Measurements from ENCODE around the gene CELA3B.
"Not testable (repeated sequence)": the region's sequence is repeated elsewhere in the genome, so short reads cannot be mapped to it uniquely, and the experiment has no call there.

Gene CELA3B

DNA sequence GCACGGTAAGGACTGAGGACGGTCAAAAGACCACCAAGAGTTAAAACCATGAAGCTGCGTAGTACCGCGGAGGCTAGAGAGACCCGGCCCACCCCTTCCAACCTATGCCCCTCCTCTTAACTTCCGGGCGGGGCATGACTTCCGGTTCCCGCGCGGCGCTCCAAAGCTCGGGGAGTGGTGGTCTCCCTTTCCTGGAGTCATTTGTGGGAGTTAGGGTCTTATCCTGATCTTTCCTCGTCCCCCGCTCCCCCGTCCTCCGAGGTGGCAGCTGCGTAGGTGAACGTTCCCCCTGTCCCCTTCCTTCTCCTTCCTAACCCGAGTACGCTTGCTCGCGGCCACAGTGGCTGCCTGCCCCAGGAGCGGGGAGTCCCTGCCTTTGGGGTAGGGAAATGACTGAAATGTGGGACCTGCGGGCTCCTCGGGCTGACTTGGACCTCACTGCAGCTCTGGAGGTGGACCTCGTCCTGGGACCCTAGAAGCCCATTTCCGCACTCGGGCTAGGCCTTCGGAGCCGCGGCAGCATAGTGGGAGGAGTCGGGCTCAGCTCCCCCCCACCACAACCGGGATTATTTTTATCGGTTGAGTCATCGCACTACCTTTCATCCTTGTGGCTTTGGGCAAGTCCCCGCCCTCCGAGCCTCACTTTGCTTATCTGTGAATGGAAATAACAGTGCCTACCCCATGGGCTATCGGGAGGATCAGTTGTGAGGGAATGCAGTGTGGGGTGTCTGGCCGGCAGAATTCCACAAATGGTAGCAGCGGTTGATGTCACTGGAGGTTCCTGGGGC, 48.7 kb downstream of the CELA3B start:
- peak overlapping the region; percentile 77 for H3K4me3 ChIP-seq (ENCODE audit: low read depth, low read length)
- DNase-seq (ENCODE audit: low read depth) = no peak
- TF ChIP-seq, protein P1, sequence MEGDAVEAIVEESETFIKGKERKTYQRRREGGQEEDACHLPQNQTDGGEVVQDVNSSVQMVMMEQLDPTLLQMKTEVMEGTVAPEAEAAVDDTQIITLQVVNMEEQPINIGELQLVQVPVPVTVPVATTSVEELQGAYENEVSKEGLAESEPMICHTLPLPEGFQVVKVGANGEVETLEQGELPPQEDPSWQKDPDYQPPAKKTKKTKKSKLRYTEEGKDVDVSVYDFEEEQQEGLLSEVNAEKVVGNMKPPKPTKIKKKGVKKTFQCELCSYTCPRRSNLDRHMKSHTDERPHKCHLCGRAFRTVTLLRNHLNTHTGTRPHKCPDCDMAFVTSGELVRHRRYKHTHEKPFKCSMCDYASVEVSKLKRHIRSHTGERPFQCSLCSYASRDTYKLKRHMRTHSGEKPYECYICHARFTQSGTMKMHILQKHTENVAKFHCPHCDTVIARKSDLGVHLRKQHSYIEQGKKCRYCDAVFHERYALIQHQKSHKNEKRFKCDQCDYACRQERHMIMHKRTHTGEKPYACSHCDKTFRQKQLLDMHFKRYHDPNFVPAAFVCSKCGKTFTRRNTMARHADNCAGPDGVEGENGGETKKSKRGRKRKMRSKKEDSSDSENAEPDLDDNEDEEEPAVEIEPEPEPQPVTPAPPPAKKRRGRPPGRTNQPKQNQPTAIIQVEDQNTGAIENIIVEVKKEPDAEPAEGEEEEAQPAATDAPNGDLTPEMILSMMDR (IDR thresholded peaks at IDR 0.05; ENCODE audit: control insufficient read depth, extremely low read depth, insufficient read depth) = no peak

GRCh38 chr1:22026924-22027289, 50.1 kb downstream of the CELA3B start:
- TF ChIP-seq, protein P1 (IDR thresholded peaks at IDR 0.05; ENCODE audit: control insufficient read depth, extremely low read depth, insufficient read depth) = no peak
- no peak for DNase-seq (ENCODE audit: low read depth)
- no peak overlapping the region for H3K4me3 ChIP-seq (ENCODE audit: low read depth, low read length)

GRCh38 chr1:22030057-22030456, 53.2 kb downstream of the CELA3B start:
- DNase-seq (ENCODE audit: low read depth) = no peak
- no peak overlapping the region for H3K4me3 ChIP-seq (ENCODE audit: low read depth, low read length)
- TF ChIP-seq, protein P1 (IDR thresholded peaks at IDR 0.05; ENCODE audit: control insufficient read depth, extremely low read depth, insufficient read depth) = no peak

DNA sequence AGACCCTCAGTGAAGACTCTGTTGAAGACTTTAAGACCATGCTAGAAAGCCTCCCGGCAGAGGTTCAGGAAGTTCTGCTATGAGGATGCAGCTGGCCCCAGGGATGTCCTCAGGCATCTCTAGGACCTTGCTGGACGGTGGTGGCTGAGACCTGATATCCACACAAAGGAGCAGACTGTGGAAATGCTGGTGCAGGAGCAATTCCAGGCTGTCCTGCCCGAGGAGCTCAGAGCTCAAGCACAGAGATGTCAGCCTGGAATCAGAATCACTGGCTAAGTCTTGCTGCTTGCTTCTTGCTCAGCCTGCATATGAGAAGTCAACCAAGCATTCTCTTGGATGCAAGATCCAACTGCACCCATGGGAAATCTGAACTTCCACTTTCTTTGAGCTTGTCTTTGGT, 53.7 kb downstream of the CELA3B start:
- TF ChIP-seq, protein P1 (IDR thresholded peaks at IDR 0.05; ENCODE audit: control insufficient read depth, extremely low read depth, insufficient read depth) = no peak
- H3K4me3 ChIP-seq (ENCODE audit: low read depth, low read length) = no peak overlapping the region
- no peak for DNase-seq (ENCODE audit: low read depth)

DNA sequence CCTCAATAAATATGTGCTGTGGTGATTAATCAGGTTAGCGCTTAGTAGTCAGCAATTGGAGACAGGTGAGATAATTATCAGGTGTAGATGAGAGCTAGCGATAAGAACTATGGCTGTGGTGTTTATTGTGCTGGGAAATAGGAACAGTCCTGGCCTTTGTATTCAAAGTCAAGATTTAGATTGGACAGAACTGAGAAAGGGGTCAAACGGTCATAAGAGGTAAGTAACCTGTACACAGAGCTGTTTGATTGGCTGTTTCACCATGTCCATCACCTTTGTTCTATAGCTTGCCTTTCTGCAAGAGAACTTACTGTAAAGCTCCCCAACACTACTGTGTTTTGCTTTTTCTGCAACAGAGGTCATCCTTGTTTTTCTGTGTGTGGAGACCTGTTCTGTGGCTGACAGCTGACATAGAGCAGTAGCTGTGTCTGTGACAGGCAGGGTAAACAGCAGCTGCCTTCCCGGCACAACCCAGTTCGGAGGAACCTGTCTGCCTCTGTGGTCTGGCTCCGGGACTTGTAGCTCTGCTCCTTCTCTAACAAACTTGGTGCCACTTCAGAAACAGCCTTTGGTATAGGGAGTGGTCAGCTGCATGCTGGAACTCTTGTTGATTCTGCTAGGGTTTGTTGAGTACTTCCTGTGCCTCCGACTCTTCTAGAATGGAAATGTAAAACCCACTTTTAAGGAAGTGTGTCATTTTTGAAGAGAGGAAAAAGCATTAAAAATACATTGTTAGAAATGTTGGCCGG, 54.6 kb downstream of the CELA3B start:
- no peak for DNase-seq (ENCODE audit: low read depth)
- TF ChIP-seq, protein P1 (IDR thresholded peaks at IDR 0.05; ENCODE audit: control insufficient read depth, extremely low read depth, insufficient read depth) = no peak
- no peak overlapping the region for H3K4me3 ChIP-seq (ENCODE audit: low read depth, low read length)

DNA sequence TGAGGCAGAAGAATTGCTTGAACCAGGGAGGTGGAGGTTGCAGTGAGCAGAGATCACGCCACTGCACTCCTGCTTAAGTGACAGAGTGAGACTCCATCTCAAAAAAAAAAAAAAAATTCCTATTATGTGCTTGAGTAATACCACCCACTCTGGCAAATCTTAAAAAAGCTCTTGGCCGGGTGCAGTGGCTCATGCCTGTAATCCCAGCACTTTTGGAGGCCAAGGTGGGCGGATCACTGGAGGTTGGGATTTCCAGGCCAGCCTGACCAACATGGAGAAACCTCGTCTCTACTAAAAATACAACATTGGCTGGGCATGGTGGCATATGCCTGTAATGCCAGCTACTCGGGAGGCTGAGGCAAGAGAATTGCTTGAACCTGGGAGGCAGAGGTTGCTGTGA, 58.0 kb downstream of the CELA3B start:
- H3K4me3 ChIP-seq (ENCODE audit: low read depth, low read length); DNase-seq (ENCODE audit: low read depth): not testable (repeated sequence)

GRCh38 chr1:22037520-22037919, 60.7 kb downstream of the CELA3B start:
- TF ChIP-seq, protein P1 (IDR thresholded peaks at IDR 0.05; ENCODE audit: control insufficient read depth, extremely low read depth, insufficient read depth) = no peak
- no peak overlapping the region for H3K4me3 ChIP-seq (ENCODE audit: low read depth, low read length)
- no peak for DNase-seq (ENCODE audit: low read depth)
